HFFc6 (cell line): Measurements from ENCODE around the gene DDX1. TPM values are rescaled to one million over a fixed set of nuclear protein-coding genes. Genes with fewer than 3 reads are reported as not detected.

Source experiments
- DNase-seq: peaks from one replicate; pipeline ENCODE4 v3.0.0-alpha.2; 2018
- H3K27ac Mint-ChIP-seq: 2 replicates; pipeline ENCODE4 v1.8.0; 2020; ENCODE audit warnings: mild to moderate bottlenecking, mixed read lengths
- H3K27me3 Mint-ChIP-seq: 2 replicates; pipeline ENCODE4 v1.8.0; 2021; ENCODE audit warnings: mild to moderate bottlenecking, moderate library complexity, mixed read lengths; ENCODE audit not compliant: insufficient read depth
- H3K36me3 Mint-ChIP-seq: 2 replicates; pipeline ENCODE4 v1.8.0; 2021; ENCODE audit warnings: low read depth, mixed read lengths
- H3K4me1 Mint-ChIP-seq: 2 replicates; pipeline ENCODE4 v1.8.0; 2020; ENCODE audit warnings: low read depth, mixed read lengths
- H3K4me3 Mint-ChIP-seq: 2 replicates; pipeline ENCODE4 v1.8.0; 2020; ENCODE audit warnings: mild to moderate bottlenecking, moderate library complexity, mixed read lengths
- H3K9me3 Mint-ChIP-seq: 2 replicates; pipeline ENCODE4 v1.8.0; 2020; ENCODE audit warnings: mild to moderate bottlenecking, mixed read lengths
- total RNA-seq, 6 experiments: library from RNA; stranded (reverse); fragmentation: NEBNext Ultra II Directional; extraction: Animal tissue kit (Norgen Biotek cat#: 25700); gene quantifications; 2 replicates in 1 of 6; 3 replicates in 5 of 6; pipeline ENCODE4 v1.2.3, GENCODE V29; 2021
- TF ChIP-seq, protein P1 (sequence below): fragments of 200-600 bp; sonication (generic); IDR thresholded peaks from 2 replicates; pipeline ENCODE4 v1.5.0; 2021; ENCODE audit warnings: antibody characterized with exemption, mild to moderate bottlenecking

DDX1 gene
- total RNA-seq, 6 experiments from 2014 or later: 111 to 123 (median 113) TPM

DNA sequence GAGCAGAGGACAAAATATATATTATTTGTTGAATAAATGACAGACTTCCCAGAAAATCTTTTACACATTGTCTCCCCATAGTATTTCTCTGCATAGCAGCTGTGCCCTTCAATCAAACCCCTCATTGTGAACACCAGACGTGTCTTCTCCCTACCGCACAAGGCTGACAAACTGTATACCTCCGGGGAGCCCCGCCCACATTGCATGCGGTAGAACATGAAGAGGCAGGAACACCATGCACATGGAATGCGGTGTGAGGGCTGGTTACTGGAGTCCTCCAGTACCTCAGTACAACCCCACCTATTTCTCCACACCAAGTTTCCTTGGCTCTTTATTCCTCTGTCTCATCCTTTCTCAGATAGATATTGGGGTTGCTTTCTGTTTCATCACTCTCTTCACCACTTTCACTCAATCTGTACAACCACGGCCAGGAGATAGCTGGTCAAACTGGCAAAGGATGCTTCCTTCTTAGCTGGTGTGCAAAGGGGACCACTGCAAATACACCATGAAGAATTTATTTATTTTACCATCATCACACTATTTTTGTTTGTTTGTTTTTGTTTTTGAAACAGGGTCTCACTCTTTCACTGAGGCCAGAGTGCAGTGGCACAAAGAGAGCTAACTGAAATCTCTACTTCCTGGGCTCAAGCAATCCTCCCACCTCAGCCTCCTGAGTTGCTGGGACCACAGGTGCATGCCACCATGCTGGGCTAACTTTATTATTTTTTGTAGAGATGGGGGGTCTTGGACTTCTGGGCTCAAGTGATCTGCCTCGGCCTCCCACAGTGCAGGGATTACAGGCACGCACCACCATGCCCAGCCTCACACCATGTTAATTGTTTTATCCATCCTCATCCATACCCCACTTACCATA lies 28.2 kb upstream of the DDX1 start:
- no peaks in the 10 kb centered on the region; the same call in 1 of the 2 replicates for H3K27me3 Mint-ChIP-seq
- no peaks in the 10 kb centered on the region for H3K36me3 Mint-ChIP-seq
- no peak overlapping the region for H3K27ac Mint-ChIP-seq
- no peaks in the 10 kb centered on the region for H3K9me3 Mint-ChIP-seq
- H3K4me1 Mint-ChIP-seq: peaks cover 30% of the 10 kb centered on the region
- TF ChIP-seq, protein P1, sequence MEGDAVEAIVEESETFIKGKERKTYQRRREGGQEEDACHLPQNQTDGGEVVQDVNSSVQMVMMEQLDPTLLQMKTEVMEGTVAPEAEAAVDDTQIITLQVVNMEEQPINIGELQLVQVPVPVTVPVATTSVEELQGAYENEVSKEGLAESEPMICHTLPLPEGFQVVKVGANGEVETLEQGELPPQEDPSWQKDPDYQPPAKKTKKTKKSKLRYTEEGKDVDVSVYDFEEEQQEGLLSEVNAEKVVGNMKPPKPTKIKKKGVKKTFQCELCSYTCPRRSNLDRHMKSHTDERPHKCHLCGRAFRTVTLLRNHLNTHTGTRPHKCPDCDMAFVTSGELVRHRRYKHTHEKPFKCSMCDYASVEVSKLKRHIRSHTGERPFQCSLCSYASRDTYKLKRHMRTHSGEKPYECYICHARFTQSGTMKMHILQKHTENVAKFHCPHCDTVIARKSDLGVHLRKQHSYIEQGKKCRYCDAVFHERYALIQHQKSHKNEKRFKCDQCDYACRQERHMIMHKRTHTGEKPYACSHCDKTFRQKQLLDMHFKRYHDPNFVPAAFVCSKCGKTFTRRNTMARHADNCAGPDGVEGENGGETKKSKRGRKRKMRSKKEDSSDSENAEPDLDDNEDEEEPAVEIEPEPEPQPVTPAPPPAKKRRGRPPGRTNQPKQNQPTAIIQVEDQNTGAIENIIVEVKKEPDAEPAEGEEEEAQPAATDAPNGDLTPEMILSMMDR: no peak
- no peak for DNase-seq
- no peak overlapping the region; the same call in 1 of the 2 replicates for H3K4me3 Mint-ChIP-seq

DNA sequence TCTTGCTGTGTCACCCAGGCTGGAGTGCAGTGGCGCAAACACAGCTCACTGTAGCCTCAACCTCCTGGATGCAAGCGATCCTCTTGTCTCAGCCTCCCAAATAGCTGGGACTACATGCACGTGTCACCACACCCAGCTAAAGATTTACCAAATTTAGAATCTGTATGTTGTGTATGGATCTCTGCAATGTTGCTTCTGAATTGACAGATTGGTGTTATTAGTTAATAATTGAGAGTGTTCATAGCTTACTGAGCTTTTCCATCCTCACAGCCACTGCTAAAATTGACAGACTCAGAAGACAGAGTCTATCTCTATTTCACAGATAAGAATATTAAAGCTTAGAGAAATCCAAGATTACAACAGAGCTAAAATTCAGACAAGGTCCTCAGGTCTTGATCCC lies 26.3 kb upstream of the DDX1 start:
- peaks cover 17% of the 10 kb centered on the region for H3K4me1 Mint-ChIP-seq
- no peak for DNase-seq
- no peak overlapping the region for H3K4me3 Mint-ChIP-seq
- no peaks in the 10 kb centered on the region for H3K9me3 Mint-ChIP-seq
- H3K27ac Mint-ChIP-seq: no peak overlapping the region
- TF ChIP-seq, protein P1: no peak
- no peaks in the 10 kb centered on the region for H3K36me3 Mint-ChIP-seq
- no peaks in the 10 kb centered on the region; the same call in 1 of the 2 replicates for H3K27me3 Mint-ChIP-seq

DNA sequence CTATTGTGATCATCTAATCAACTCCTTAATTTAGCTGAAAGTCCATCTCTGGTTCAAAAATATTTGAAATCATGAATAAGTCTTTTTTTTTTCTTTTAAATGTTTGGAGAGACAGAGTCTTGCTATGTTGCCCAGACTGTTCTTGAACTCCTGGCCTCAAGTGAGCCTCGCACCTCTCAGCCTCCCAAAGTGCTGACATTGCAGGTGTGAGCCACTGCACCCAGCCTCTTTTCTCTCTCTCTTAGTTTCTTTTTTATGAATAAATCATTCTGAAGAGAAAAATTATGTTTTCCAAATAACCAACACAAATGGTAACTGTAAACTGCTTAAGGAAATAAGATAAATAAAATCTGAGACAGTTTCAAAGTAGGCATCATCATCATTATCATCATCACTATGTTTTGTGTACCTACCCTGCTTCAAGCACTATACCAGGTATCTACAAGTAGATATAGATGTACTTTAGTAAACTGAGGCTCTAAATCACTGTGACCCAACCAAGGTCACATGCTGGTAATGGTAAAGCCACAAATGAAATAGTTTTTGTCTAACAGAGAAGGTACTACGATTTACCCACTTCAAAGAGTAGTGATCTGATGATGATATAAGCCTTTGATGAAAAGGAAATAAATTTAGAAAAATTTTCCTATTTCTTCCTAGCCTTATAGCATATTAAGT lies 25.5 kb upstream of the DDX1 start:
- H3K9me3 Mint-ChIP-seq: no peaks in the 10 kb centered on the region
- no peak overlapping the region for H3K4me3 Mint-ChIP-seq
- no peak for DNase-seq
- no peaks in the 10 kb centered on the region; the same call in 1 of the 2 replicates for H3K27me3 Mint-ChIP-seq
- H3K4me1 Mint-ChIP-seq: peaks cover 17% of the 10 kb centered on the region
- TF ChIP-seq, protein P1: no peak
- no peaks in the 10 kb centered on the region for H3K36me3 Mint-ChIP-seq
- no peak overlapping the region for H3K27ac Mint-ChIP-seq

DNA sequence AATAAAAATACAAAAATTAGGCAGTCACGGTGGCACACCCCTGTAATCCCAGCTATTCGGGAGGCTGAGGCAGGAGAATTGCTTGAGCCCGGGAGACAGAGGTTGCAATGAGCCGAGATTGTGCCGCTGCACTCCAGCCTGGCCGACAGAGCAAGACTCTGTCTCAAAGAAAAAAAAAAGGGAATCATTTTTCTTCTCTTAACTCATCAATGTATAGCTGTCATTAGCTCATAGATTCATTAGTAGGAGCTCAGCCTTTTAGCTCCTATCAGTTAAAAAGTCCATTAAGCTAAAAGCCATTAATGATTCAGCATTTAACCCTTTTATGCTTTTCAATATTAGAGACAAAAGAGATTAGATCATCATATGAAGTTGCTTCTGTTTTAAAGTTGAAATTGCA lies 24.8 kb upstream of the DDX1 start:
- Mint-ChIP-seq H3K36me3 (no peaks in the 10 kb centered on the region), H3K4me3 (no peak overlapping the region), H3K9me3 (no peaks in the 10 kb centered on the region), H3K27me3 (no peaks in the 10 kb centered on the region; the same call in 1 of the 2 replicates), H3K27ac (no peak overlapping the region), H3K4me1 (peaks cover 10% of the 10 kb centered on the region)
- TF ChIP-seq, protein P1: no peak
- no peak for DNase-seq

DNA sequence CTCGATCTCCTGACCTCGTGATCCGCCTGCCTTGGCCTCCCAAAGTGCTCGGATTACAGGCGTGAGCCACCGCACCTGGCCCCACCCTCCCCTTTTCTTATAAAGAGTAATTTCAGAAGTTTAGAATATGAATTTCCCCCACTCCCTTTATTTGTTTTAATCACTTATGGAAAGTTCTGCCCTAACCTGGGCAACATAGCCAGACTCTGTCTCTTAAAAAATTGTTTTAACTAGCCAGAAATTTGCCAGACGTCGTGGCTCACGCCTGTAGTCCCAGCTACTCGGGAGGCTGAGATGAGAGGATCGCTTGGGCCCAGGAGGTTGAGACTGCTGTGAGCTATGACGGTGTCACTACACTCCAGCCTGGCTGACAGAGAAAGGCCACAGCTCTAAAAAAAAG lies 22.8 kb upstream of the DDX1 start:
- no peaks in the 10 kb centered on the region for H3K4me1 Mint-ChIP-seq
- TF ChIP-seq, protein P1: no peak
- H3K27me3 Mint-ChIP-seq: no peaks in the 10 kb centered on the region; the same call in 1 of the 2 replicates
- DNase-seq: no peak
- H3K36me3 Mint-ChIP-seq: no peaks in the 10 kb centered on the region
- no peaks in the 10 kb centered on the region for H3K9me3 Mint-ChIP-seq
- no peak overlapping the region for H3K27ac Mint-ChIP-seq
- H3K4me3 Mint-ChIP-seq: no peak overlapping the region
